ENCODE data around the gene RPS6KA5.

RPS6KA5 gene

DNA sequence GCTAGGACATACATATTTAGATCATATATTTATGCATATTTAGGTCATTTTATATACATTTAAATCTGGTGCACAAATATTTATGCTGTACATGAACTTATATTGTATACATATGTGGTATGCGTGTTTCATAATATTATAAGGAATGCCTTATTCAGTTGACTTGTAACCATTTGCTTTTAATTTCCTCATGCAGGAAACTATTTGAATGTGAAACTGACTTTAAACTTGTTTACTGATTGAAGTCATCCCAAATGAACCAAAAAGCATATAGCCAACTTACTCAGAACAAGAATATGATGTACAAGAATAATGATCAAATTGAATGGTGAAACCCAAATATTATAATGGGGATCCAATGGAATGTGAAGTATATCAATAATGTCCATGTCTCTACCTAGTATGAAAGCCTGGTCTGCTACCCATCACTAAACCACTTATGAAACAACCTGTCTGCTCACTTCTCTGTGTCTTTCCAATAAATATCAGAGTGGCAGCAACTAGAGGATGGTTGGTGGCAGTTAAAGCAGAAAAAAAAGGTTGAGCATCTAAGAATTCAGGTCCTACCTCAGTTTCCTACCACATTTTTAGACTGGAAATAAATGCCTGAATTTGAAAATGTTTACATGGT, 38.3 kb downstream of the RPS6KA5 start:
- no peak for DNase-seq

DNA sequence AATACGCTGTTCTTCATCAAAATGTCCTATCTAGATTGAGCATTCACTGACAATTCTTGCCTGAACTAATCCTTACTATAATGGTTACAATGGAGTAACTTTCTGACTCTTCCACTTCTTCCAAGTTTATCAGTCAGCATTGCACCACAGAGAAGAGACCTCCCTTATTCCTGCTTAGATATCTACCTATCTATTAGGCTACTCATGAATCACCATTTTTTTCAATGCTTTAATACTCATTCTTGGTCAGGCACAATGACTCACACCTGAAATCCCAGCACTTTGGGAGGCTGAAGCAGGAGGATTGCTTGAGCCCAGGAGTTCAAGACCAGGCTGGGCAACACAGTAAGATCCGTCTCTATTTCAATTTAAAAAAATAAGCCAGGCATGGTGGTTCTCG, 39.3 kb downstream of the RPS6KA5 start:
- DNase-seq, result no peak

DNA sequence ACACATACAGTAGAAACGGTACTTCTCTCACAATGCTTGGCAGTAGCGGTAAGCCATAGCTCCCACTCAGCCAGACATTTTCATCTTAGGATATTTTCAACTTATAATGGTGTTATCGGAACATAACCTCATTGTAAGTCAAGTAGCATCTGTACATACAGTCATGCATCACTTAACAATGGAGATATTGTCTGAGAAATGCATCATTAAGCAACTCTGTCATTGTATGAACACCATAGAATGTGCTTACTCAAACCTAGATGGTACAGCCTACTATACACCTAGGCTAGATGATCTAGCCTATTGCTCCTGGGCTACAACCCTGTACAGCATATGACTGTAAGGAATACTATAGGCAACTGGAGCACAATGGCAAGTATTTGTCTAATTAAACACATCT, 40.8 kb downstream of the RPS6KA5 start:
- DNase-seq, result no peak

GRCh38 chr14:91018481-91018880, 42.0 kb downstream of the RPS6KA5 start:
- DNase-seq, result no peak

DNA sequence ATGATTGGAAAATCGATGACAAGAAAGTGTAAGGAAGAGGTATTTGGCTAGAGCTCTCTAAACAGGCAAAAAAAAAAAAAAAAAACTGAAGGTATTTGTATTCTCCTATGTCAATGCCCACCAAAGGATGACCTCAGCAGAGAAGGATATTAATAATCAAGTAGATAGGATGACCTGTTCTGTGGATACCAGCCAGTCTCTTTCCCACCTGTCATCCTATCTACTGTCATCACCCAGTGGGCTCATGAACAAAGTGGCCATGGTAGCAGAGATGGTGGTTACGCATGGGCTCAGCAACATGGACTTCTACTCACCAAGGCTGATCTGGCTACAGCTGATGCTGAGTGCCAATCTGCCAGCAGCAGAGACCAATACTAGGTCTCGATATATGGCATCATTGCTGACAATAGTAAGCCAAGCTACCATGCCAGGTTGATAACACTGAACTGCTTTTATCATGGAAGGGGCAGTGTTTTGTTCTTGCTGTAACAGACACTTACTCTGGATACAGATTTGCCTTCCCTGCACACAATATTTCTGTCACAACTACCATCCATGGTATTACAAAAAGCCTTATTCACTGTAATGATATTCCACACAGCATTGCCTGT, 43.5 kb downstream of the RPS6KA5 start:
- DNase-seq, result no peak

GRCh38 chr14:91015435-91015834, 45.0 kb downstream of the RPS6KA5 start:
- DNase-seq, result no peak

GRCh38 chr14:91012045-91012444, 48.4 kb downstream of the RPS6KA5 start:
- no peak for DNase-seq

DNA sequence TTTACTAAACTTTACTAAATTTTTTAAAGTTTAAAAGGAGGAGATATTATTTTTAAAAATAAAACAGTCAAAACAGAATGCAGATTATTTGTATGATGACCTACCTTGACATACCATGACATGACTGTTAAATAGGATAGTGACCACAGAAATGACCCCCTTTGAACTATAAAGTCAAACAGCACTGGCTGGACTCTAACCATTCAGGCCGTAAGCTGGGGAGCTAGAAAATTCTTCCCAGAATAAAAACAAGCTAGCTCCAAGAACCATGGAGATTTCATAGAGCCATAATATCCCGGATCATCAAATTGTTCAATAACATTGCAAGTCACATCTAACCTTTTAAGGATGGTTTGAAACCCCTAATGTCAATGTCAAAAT, 50.3 kb downstream of the RPS6KA5 start:
- no peak for DNase-seq

- DNase-seq, result no peak
Measured at GRCh38 chr14:91009501-91010152, 50.8 kb downstream of the RPS6KA5 start.

DNA sequence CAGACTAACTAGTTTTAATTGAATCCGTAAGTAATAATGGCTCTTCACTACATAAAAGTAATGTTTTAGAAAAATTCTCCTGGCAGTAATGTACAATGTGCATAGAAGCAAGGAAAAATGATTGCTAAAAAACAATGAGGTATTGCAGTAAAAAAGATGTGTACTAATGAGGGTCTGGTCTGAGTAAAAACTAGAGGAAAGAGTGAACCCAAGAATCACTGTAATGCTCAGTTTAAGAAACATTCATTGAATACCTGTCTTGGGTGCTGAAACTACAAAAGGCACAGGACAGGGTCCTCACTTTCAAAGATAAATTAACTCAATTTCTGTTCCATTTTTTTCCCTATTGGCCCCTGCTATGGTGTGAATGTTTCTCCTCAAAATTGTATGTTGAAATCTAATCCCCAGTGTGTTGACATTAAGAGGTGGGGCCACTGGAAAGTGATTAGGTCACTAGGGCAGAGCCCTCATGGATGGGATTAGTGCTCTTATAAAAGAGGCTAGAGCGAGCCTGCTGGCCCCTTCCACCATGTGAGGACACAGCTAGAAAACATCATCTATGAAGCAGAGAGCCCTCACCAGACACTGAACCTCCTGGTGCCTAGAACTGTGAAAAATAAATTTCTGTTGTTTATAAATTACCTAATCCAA, 51.6 kb downstream of the RPS6KA5 start:
- no peak for DNase-seq

DNA sequence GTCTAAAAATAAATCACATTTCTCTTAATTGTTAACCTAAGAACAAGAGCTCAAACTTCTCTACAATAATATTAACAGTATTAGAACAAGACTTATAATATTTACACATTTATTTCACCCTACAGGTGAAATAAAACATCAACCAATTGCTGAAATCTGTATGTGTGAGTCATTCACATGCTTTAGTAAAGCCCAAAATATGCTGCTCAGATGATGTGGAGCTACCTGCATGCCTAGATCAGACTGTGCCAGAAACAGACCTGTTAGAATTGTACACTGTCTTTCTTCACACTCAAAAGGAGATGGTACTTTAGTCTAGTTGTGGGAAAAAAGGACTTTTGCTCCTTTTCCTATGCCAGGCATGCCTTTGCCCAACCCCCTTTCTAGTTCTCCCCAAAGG, 54.7 kb downstream of the RPS6KA5 start:
- DNase-seq, result no peak

GRCh38 chr14:91004987-91005386, 55.5 kb downstream of the RPS6KA5 start:
- peak; percentile 18 for DNase-seq

- DNase-seq, result peak; percentile 57
Measured at GRCh38 chr14:90999299-90999698, 61.1 kb downstream of the RPS6KA5 start.

- no peak for DNase-seq
Measured at GRCh38 chr14:90996967-90997366, 63.5 kb downstream of the RPS6KA5 start.

- DNase-seq, result no peak
Measured at GRCh38 chr14:90995785-90996184, 64.7 kb downstream of the RPS6KA5 start.

- no peak for DNase-seq
Measured at GRCh38 chr14:90993792-90994191, 66.6 kb downstream of the RPS6KA5 start.

GRCh38 chr14:90991690-90992443, 68.6 kb downstream of the RPS6KA5 start:
- no peak for DNase-seq

- no peak for DNase-seq
Measured at GRCh38 chr14:90990141-90990540, 70.3 kb downstream of the RPS6KA5 start.

GRCh38 chr14:90987140-90987539, 73.3 kb downstream of the RPS6KA5 start:
- no peak for DNase-seq

DNA sequence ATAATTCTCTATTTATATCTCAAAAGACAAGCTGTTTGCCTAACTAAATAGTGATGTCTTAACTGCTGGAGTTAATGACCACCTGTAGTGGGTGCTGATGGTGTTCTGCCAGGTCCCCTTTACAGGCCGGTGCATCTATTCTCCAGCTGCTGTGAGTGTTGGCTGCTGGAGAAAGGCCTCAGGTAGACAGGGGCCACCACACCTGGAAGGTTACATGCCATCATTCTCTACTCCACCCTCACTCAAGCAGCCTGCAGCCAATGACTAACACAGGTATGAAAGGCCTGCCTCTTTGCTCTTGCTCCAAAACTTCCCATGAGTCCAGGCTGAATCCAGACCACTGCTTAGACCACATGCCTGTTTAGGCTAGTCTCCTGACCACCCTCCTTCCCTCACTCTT, 73.9 kb downstream of the RPS6KA5 start:
- no peak for DNase-seq

- no peak for DNase-seq
Measured at GRCh38 chr14:90985601-90986242, 74.7 kb downstream of the RPS6KA5 start.

DNA sequence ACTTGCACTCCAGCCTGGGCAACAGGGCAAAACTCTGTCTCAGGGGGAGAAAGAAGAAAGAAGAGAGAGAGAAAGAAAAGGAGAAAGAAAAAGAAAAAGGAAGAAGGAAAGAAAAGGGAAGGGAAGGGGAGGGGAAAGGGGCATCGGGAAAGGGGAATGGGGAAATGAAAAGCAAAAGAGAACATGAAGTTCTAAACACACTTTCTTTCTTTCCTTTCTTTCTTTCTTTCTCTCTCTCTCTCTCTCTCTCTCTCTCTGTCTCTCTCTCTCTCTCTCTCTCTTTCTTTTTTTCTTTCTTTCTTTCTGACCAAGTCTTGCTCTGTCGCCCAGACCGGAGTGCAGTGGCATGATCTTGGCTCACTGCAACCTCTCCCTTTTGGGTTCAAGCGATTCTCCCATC, 76.9 kb downstream of the RPS6KA5 start:
- no peak for DNase-seq

DNA sequence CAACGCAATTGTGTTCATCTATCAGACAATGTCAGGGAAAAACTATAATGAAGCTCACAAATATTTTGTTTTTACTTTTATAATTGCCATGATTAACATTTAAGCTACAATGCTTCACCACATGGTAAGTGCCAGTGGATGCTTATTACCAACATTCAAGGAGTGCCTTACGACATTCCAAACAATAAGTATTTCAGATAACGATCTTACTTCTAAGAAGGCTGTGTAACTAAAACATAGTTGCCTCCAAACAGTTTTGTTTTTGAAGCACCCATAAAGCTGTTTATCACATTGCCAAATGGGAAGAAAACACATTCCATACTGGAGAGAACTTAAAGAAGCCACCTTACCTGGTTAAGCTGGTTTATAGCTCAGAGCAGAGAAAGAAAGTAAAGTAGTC, 78.8 kb downstream of the RPS6KA5 start:
- DNase-seq, result no peak

Measured in eye (tissue), 1 donor.